HG02884 (cell line): ENCODE data around the gene GPR155.
"Not testable (repeated sequence)": the region's sequence is repeated elsewhere in the genome, so short reads cannot be mapped to it uniquely, and the experiment has no call there.

ENCODE experiments used
- ATAC-seq: cut with Tn5 transposase; IDR thresholded peaks from one replicate; pipeline ENCODE4 v1.9.1; 2021; ENCODE audit warnings: mild to moderate bottlenecking, moderate library complexity; ENCODE audit not compliant: unreplicated experiment

Gene GPR155

GRCh38 chr2:174491947-174492346, 5.1 kb upstream of the GPR155 start:
- ATAC-seq, result no peak

- ATAC-seq, result no peak
Observed at GRCh38 chr2:174490051-174490450, 3.2 kb upstream of the GPR155 start.

- ATAC-seq, result not testable (repeated sequence)
Observed at GRCh38 chr2:174489520-174489919, 2.7 kb upstream of the GPR155 start.

GRCh38 chr2:174487820-174488162, 962 bp upstream of the GPR155 start:
- ATAC-seq, result no peak

- peak; percentile 79 for ATAC-seq
Observed at GRCh38 chr2:174487108-174487819, 435 bp upstream of the GPR155 start.

GRCh38 chr2:174485788-174486562, 854 bp downstream of the GPR155 start:
- ATAC-seq, result peak; percentile 27

- ATAC-seq, result not testable (repeated sequence)
Observed at GRCh38 chr2:174485045-174485444, 1.8 kb downstream of the GPR155 start.

GRCh38 chr2:174484573-174484972, 2.3 kb downstream of the GPR155 start:
- no peak for ATAC-seq

- ATAC-seq, result no peak
Observed at GRCh38 chr2:174482854-174483253, 4.0 kb downstream of the GPR155 start.

- no peak for ATAC-seq
Observed at GRCh38 chr2:174477759-174478158, 9.1 kb downstream of the GPR155 start.

- no peak for ATAC-seq
Observed at GRCh38 chr2:174473796-174474195, 13.0 kb downstream of the GPR155 start.

GRCh38 chr2:174465327-174465726, 21.5 kb downstream of the GPR155 start:
- ATAC-seq, result no peak

GRCh38 chr2:174461221-174461620, 25.6 kb downstream of the GPR155 start:
- no peak for ATAC-seq

- ATAC-seq, result no peak
Observed at GRCh38 chr2:174454566-174454965, 32.3 kb downstream of the GPR155 start.

- no peak for ATAC-seq
Observed at GRCh38 chr2:174450021-174450816, 36.6 kb downstream of the GPR155 start.

GRCh38 chr2:174449033-174449432, 37.8 kb downstream of the GPR155 start:
- no peak for ATAC-seq

GRCh38 chr2:174446531-174446930, 40.3 kb downstream of the GPR155 start:
- no peak for ATAC-seq

GRCh38 chr2:174445248-174445647, 41.6 kb downstream of the GPR155 start:
- ATAC-seq, result no peak

GRCh38 chr2:174444761-174445160, 42.1 kb downstream of the GPR155 start:
- no peak for ATAC-seq

- ATAC-seq, result no peak
Observed at GRCh38 chr2:174442546-174443510, 44.0 kb downstream of the GPR155 start.
